Smooth muscle cell of the brain vasculature (primary cell): ENCODE measurements around the gene HBS1L.

Experiments
- DNase-seq: peaks from one replicate; pipeline ENCODE4 v3.0.0-alpha.2; 2012; ENCODE audit warnings: low read depth, low spot score

The HBS1L gene

GRCh38 chr6:135036731-135037420, 17.7 kb downstream of the HBS1L start:
- DNase-seq: no peak

- no peak for DNase-seq
Observed at GRCh38 chr6:135033238-135033637, 21.4 kb downstream of the HBS1L start.

- DNase-seq: no peak
Observed at GRCh38 chr6:135030532-135031178, 24.0 kb downstream of the HBS1L start.

- DNase-seq: no peak
Observed at GRCh38 chr6:135030056-135030473, 24.6 kb downstream of the HBS1L start.

GRCh38 chr6:135025775-135026174, 28.8 kb downstream of the HBS1L start:
- DNase-seq: no peak

- no peak for DNase-seq
Observed at GRCh38 chr6:135025175-135025574, 29.4 kb downstream of the HBS1L start.

- DNase-seq: no peak
Observed at GRCh38 chr6:135022050-135022697, 32.4 kb downstream of the HBS1L start.

GRCh38 chr6:135021310-135022049, 33.1 kb downstream of the HBS1L start:
- no peak for DNase-seq

GRCh38 chr6:135018941-135019340, 35.7 kb downstream of the HBS1L start:
- no peak for DNase-seq

GRCh38 chr6:135018052-135018451, 36.6 kb downstream of the HBS1L start:
- DNase-seq: no peak

- no peak for DNase-seq
Observed at GRCh38 chr6:135014353-135014832, 40.2 kb downstream of the HBS1L start.

- DNase-seq: no peak
Observed at GRCh38 chr6:135013211-135013610, 41.4 kb downstream of the HBS1L start.

GRCh38 chr6:135012764-135013163, 41.9 kb downstream of the HBS1L start:
- DNase-seq: no peak

- no peak for DNase-seq
Observed at GRCh38 chr6:135012349-135012748, 42.3 kb downstream of the HBS1L start.

GRCh38 chr6:135008941-135009290, 45.7 kb downstream of the HBS1L start:
- no peak for DNase-seq

- no peak for DNase-seq
Observed at GRCh38 chr6:135008072-135008940, 46.3 kb downstream of the HBS1L start.

GRCh38 chr6:135006386-135006914, 48.2 kb downstream of the HBS1L start:
- DNase-seq: no peak

- no peak for DNase-seq
Observed at GRCh38 chr6:135004399-135004798, 50.2 kb downstream of the HBS1L start.

GRCh38 chr6:135002974-135003703, 51.5 kb downstream of the HBS1L start:
- DNase-seq: no peak

- no peak for DNase-seq
Observed at GRCh38 chr6:135002229-135002844, 52.3 kb downstream of the HBS1L start.
